WTC11 (cell line): ENCODE results near the gene CUEDC1. TPM values are rescaled to one million over a fixed set of nuclear protein-coding genes. Genes with fewer than 3 reads are reported as not detected.

Experiments used
- ATAC-seq: fragments of 200-7000 bp; cut with Tn5 transposase; 2 replicates; pipeline ENCODE4 v1.10.0; 2021; ENCODE audit warnings: mild to moderate bottlenecking, moderate library complexity
- CTCF ChIA-PET: fragments of 300-600 bp; sonication (Branson Sonifier 250); formaldehyde crosslinking; loops from one replicate; lab custom pipeline; 2021; ENCODE audit warnings: antibody characterized with exemption; lab: Charles Lee
- POLR2A ChIA-PET: fragments of 350-600 bp; sonication (Branson Sonifier 250); formaldehyde crosslinking; loops from one replicate; lab custom pipeline; 2021; ENCODE audit warnings: antibody characterized with exemption; lab: Charles Lee
- DNase-seq: peaks from one replicate; pipeline ENCODE4 v3.0.0; 2021; ENCODE audit warnings: low spot score
- H3K27ac Mint-ChIP-seq: 2 replicates; pipeline ENCODE4 v1.8.0; 2021; ENCODE audit warnings: mixed read lengths
- H3K27me3 Mint-ChIP-seq: 2 replicates; pipeline ENCODE4 v1.8.0; 2021; ENCODE audit warnings: low read depth, mild to moderate bottlenecking, moderate library complexity, mixed read lengths
- H3K36me3 Mint-ChIP-seq: 2 replicates; pipeline ENCODE4 v1.8.0; 2021; ENCODE audit warnings: mixed read lengths
- H3K4me1 Mint-ChIP-seq: 2 replicates; pipeline ENCODE4 v1.8.0; 2022; ENCODE audit warnings: mixed read lengths
- H3K4me3 Mint-ChIP-seq: 2 replicates; pipeline ENCODE4 v1.8.0; 2021; ENCODE audit warnings: mild to moderate bottlenecking, moderate library complexity, mixed read lengths
- H3K9me3 Mint-ChIP-seq: 2 replicates; pipeline ENCODE4 v1.8.0; 2021; ENCODE audit warnings: mixed read lengths
- FOXP1 ChIP-seq: sonication (generic); formaldehyde crosslinking; IDR thresholded peaks from 2 replicates; pipeline ENCODE4 v1.8.0; 2022; ENCODE audit warnings: missing genetic modification reagents, mild to moderate bottlenecking, moderate library complexity, borderline replicate concordance
- NFATC4 ChIP-seq: fragments of 250-450 bp; sonication (Bioruptor Pico); IDR thresholded peaks from 2 replicates; pipeline ENCODE4 v1.9.0; 2021; ENCODE audit warnings: mild to moderate bottlenecking
- PRRX2 ChIP-seq: fragments of 250-450 bp; sonication (Bioruptor Pico); IDR thresholded peaks from 2 replicates; pipeline ENCODE4 v1.8.0; 2021; ENCODE audit warnings: mild to moderate bottlenecking
- total RNA-seq: library from RNA; stranded (reverse); gene quantifications from 3 replicates; pipeline ENCODE4 v1.2.3, GENCODE V29; 2021
- TF ChIP-seq, protein P1 (sequence below): sonication (generic); formaldehyde crosslinking; IDR thresholded peaks from 2 replicates; pipeline ENCODE4 v1.8.0; 2023; ENCODE audit warnings: missing genetic modification reagents, mild to moderate bottlenecking, borderline replicate concordance
- TF ChIP-seq, protein P2 (sequence below): fragments of 250-450 bp; sonication (Bioruptor Pico); IDR thresholded peaks from 2 replicates; pipeline ENCODE4 v1.9.0; 2021; ENCODE audit warnings: mild to moderate bottlenecking, borderline replicate concordance
- TF ChIP-seq, protein P3 (sequence below): sonication (generic); formaldehyde crosslinking; IDR thresholded peaks from 2 replicates; pipeline ENCODE4 v1.8.1; 2022; ENCODE audit warnings: mild to moderate bottlenecking, moderate library complexity, missing genetic modification reagents
- TF ChIP-seq, protein P4 (sequence below): fragments of 250-450 bp; sonication (Bioruptor Pico); conservative IDR thresholded peaks from 2 replicates; pipeline ENCODE4 v1.9.0; 2021; ENCODE audit warnings: mild to moderate bottlenecking

Gene CUEDC1
- total RNA-seq, 1 experiment from 2014 or later = 12.2 TPM

DNA sequence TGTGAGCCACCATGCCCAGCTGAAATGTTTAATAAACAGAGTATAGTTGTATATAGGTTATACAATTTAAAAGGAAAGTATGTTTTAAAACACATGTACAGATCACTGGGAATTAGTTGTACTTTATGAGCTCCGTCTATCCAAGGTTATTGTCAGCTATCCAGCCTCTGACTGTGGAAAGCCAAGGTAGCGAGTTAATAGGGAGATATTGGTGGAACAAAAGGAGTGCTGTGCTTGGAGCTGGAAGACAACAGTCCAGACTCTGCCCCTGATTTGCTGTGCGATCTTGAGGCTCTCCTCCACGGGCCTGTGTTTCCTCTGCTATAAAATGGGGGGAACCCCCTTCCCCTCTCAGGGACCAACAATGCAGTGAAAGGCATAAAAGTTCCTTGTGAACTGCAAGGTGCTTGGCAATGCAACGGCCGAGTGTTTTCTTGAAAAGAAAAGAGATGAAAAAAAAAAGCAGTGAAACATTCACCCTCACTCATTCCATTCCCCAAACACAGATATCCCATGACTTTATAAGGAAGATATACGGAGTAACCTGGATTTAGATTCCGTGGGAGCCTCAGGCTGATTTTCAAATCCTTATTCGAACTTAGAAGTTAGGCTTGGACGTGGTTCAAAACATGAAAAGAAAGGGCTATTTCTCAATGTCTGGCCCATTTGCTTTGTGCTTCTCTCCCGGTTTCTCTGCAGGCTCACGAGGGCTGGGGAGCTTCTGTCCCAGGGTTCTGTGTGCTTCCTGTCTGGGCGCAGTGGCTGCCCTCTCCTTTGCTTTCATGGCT lies 34.1 kb downstream of the CUEDC1 start:
- no peak overlapping the region for H3K27ac Mint-ChIP-seq
- CTCF ChIA-PET = interaction anchor here (1.1 to 3.0 kb wide), 2 partner anchors 34 to 79 kb away, joined by 4 to 10 read pairs; partner anchors contain the start of gene CUEDC1

More for the DNA sequence above, 34.1 kb downstream of the CUEDC1 start:
- Mint-ChIP-seq H3K36me3 (no peaks in the 10 kb centered on the region), H3K9me3 (no peaks in the 10 kb centered on the region), H3K4me1 (peaks cover 44% of the 10 kb centered on the region), H3K27me3 (peaks cover 7% of the 10 kb centered on the region; the same call in 1 of the 2 replicates), H3K4me3 (no peak overlapping the region)
- DNase-seq (no peak), ATAC-seq (no peak)
- TF ChIP-seq, protein P1, sequence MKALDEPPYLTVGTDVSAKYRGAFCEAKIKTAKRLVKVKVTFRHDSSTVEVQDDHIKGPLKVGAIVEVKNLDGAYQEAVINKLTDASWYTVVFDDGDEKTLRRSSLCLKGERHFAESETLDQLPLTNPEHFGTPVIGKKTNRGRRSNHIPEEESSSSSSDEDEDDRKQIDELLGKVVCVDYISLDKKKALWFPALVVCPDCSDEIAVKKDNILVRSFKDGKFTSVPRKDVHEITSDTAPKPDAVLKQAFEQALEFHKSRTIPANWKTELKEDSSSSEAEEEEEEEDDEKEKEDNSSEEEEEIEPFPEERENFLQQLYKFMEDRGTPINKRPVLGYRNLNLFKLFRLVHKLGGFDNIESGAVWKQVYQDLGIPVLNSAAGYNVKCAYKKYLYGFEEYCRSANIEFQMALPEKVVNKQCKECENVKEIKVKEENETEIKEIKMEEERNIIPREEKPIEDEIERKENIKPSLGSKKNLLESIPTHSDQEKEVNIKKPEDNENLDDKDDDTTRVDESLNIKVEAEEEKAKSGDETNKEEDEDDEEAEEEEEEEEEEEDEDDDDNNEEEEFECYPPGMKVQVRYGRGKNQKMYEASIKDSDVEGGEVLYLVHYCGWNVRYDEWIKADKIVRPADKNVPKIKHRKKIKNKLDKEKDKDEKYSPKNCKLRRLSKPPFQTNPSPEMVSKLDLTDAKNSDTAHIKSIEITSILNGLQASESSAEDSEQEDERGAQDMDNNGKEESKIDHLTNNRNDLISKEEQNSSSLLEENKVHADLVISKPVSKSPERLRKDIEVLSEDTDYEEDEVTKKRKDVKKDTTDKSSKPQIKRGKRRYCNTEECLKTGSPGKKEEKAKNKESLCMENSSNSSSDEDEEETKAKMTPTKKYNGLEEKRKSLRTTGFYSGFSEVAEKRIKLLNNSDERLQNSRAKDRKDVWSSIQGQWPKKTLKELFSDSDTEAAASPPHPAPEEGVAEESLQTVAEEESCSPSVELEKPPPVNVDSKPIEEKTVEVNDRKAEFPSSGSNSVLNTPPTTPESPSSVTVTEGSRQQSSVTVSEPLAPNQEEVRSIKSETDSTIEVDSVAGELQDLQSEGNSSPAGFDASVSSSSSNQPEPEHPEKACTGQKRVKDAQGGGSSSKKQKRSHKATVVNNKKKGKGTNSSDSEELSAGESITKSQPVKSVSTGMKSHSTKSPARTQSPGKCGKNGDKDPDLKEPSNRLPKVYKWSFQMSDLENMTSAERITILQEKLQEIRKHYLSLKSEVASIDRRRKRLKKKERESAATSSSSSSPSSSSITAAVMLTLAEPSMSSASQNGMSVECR = no peak
- TF ChIP-seq NFATC4 (no peak), FOXP1 (CRISPR knock-in tag) (no peak), PRRX2 (CRISPR knock-in tag) (no peak)
- TF ChIP-seq, protein P2, sequence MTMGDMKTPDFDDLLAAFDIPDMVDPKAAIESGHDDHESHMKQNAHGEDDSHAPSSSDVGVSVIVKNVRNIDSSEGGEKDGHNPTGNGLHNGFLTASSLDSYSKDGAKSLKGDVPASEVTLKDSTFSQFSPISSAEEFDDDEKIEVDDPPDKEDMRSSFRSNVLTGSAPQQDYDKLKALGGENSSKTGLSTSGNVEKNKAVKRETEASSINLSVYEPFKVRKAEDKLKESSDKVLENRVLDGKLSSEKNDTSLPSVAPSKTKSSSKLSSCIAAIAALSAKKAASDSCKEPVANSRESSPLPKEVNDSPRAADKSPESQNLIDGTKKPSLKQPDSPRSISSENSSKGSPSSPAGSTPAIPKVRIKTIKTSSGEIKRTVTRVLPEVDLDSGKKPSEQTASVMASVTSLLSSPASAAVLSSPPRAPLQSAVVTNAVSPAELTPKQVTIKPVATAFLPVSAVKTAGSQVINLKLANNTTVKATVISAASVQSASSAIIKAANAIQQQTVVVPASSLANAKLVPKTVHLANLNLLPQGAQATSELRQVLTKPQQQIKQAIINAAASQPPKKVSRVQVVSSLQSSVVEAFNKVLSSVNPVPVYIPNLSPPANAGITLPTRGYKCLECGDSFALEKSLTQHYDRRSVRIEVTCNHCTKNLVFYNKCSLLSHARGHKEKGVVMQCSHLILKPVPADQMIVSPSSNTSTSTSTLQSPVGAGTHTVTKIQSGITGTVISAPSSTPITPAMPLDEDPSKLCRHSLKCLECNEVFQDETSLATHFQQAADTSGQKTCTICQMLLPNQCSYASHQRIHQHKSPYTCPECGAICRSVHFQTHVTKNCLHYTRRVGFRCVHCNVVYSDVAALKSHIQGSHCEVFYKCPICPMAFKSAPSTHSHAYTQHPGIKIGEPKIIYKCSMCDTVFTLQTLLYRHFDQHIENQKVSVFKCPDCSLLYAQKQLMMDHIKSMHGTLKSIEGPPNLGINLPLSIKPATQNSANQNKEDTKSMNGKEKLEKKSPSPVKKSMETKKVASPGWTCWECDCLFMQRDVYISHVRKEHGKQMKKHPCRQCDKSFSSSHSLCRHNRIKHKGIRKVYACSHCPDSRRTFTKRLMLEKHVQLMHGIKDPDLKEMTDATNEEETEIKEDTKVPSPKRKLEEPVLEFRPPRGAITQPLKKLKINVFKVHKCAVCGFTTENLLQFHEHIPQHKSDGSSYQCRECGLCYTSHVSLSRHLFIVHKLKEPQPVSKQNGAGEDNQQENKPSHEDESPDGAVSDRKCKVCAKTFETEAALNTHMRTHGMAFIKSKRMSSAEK (CRISPR knock-in tag) = no peak
- TF ChIP-seq, protein P3, sequence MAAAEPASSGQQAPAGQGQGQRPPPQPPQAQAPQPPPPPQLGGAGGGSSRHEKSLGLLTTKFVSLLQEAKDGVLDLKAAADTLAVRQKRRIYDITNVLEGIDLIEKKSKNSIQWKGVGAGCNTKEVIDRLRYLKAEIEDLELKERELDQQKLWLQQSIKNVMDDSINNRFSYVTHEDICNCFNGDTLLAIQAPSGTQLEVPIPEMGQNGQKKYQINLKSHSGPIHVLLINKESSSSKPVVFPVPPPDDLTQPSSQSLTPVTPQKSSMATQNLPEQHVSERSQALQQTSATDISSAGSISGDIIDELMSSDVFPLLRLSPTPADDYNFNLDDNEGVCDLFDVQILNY (CRISPR knock-in tag) = no peak
- TF ChIP-seq, protein P4, sequence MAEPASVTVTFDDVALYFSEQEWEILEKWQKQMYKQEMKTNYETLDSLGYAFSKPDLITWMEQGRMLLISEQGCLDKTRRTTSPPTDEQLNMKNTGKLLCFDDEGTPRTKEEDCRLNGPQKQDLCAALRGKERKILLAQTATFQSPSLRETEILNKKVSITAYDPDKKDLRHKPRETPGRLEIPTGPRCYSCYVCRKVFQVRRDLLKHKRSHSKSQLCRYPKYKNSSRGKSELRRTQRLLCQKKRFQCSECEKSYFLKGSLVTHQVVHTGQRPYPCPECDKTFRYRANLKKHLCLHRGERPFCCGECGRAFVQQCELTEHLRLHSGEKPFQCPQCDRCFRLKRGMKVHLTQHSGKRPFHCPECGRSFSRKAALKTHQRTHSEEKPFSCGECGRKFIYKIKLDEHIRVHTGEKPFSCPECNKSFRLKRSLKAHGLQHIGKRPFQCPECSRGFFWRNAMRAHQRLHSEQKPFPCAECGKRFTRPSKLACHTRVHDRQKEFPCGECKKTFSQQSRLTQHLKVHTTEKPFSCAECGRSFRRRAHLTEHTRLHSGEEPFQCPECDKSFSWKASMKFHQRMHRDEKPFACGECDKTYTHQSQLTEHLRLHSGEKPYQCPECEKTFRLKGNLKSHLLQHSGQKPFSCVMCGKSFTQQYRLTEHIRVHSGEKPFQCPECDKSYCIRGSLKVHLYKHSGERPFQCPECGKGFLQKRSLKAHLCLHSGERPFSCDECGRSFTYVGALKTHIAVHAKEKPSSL (CRISPR knock-in tag) = no peak
- POLR2A ChIA-PET = no interaction called here
